Measurements from ENCODE around the gene GPR35. TPM values are rescaled to one million over a fixed set of nuclear protein-coding genes. Genes with fewer than 3 reads are reported as not detected.

GPR35 gene
- total and polyA plus RNA-seq, 4 donors, result 0.30 to 2.4 (median 0.44) TPM

DNA sequence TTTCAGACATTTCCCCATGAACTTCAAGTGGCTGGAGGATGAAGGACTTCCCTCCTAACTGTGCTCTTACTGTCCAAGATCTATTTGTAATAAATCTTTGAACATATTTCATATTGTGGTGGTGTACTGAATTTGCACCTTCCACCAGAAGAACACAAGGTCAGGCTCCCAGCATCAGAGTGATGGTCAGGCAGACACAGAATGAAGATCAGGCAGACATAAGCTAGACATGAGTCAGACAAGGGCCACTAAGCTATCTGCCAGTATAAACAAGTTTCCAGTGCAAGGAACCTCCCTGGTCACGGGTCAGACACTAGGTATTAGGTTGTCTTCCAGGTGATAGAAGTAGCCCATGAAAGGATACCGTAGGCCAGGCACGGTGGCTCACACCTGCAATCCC is 37.4 kb downstream of the GPR35 start:
- TF ChIP-seq GABPA (IDR thresholded peaks at IDR 0.05 in 1 of 2, conservative IDR thresholded peaks at IDR 0.05 in 1 of 2) (no peak), RXRA (IDR thresholded peaks at IDR 0.05) (no peak), FOXA2 (IDR thresholded peaks at IDR 0.05) (no peak), TAF1 (conservative IDR thresholded peaks at IDR 0.05) (no peak), JUND (IDR thresholded peaks at IDR 0.05) (no peak), RAD21 (IDR thresholded peaks at IDR 0.05) (no peak), MAX (IDR thresholded peaks at IDR 0.05) (no peak), HNF4A (conservative IDR thresholded peaks at IDR 0.05) (no peak), NR2F2 (IDR thresholded peaks at IDR 0.05) (no peak)
- TF ChIP-seq, protein P1, sequence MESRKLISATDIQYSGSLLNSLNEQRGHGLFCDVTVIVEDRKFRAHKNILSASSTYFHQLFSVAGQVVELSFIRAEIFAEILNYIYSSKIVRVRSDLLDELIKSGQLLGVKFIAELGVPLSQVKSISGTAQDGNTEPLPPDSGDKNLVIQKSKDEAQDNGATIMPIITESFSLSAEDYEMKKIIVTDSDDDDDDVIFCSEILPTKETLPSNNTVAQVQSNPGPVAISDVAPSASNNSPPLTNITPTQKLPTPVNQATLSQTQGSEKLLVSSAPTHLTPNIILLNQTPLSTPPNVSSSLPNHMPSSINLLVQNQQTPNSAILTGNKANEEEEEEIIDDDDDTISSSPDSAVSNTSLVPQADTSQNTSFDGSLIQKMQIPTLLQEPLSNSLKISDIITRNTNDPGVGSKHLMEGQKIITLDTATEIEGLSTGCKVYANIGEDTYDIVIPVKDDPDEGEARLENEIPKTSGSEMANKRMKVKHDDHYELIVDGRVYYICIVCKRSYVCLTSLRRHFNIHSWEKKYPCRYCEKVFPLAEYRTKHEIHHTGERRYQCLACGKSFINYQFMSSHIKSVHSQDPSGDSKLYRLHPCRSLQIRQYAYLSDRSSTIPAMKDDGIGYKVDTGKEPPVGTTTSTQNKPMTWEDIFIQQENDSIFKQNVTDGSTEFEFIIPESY (IDR thresholded peaks at IDR 0.05), result no peak
- TF ChIP-seq, protein P2, sequence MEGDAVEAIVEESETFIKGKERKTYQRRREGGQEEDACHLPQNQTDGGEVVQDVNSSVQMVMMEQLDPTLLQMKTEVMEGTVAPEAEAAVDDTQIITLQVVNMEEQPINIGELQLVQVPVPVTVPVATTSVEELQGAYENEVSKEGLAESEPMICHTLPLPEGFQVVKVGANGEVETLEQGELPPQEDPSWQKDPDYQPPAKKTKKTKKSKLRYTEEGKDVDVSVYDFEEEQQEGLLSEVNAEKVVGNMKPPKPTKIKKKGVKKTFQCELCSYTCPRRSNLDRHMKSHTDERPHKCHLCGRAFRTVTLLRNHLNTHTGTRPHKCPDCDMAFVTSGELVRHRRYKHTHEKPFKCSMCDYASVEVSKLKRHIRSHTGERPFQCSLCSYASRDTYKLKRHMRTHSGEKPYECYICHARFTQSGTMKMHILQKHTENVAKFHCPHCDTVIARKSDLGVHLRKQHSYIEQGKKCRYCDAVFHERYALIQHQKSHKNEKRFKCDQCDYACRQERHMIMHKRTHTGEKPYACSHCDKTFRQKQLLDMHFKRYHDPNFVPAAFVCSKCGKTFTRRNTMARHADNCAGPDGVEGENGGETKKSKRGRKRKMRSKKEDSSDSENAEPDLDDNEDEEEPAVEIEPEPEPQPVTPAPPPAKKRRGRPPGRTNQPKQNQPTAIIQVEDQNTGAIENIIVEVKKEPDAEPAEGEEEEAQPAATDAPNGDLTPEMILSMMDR (IDR thresholded peaks at IDR 0.05; ENCODE audit: low read depth, low read length, missing input control), result no peak
- TF ChIP-seq, protein P3, sequence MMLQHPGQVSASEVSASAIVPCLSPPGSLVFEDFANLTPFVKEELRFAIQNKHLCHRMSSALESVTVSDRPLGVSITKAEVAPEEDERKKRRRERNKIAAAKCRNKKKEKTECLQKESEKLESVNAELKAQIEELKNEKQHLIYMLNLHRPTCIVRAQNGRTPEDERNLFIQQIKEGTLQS (IDR thresholded peaks at IDR 0.05), result no peak
- TF ChIP-seq, protein P4, sequence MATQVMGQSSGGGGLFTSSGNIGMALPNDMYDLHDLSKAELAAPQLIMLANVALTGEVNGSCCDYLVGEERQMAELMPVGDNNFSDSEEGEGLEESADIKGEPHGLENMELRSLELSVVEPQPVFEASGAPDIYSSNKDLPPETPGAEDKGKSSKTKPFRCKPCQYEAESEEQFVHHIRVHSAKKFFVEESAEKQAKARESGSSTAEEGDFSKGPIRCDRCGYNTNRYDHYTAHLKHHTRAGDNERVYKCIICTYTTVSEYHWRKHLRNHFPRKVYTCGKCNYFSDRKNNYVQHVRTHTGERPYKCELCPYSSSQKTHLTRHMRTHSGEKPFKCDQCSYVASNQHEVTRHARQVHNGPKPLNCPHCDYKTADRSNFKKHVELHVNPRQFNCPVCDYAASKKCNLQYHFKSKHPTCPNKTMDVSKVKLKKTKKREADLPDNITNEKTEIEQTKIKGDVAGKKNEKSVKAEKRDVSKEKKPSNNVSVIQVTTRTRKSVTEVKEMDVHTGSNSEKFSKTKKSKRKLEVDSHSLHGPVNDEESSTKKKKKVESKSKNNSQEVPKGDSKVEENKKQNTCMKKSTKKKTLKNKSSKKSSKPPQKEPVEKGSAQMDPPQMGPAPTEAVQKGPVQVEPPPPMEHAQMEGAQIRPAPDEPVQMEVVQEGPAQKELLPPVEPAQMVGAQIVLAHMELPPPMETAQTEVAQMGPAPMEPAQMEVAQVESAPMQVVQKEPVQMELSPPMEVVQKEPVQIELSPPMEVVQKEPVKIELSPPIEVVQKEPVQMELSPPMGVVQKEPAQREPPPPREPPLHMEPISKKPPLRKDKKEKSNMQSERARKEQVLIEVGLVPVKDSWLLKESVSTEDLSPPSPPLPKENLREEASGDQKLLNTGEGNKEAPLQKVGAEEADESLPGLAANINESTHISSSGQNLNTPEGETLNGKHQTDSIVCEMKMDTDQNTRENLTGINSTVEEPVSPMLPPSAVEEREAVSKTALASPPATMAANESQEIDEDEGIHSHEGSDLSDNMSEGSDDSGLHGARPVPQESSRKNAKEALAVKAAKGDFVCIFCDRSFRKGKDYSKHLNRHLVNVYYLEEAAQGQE (IDR thresholded peaks at IDR 0.05), result no peak
- H3K27ac ChIP-seq (ENCODE audit: low read depth in 1 of 2, low read length in 2 of 2), result no peak overlapping the region
- H3K4me1 ChIP-seq (ENCODE audit: control insufficient read depth in 4 of 4, insufficient read depth in 4 of 4, low read length in 3 of 4), result no peaks in the 10 kb centered on the region
- H3K9ac ChIP-seq (ENCODE audit: low read depth in 1 of 2, low read length in 2 of 2), result no peak overlapping the region
- H3K27me3 ChIP-seq (ENCODE audit: control insufficient read depth in 4 of 4, insufficient read depth in 4 of 4, low read length in 3 of 4), result no peaks in the 10 kb centered on the region
- no peaks in the 10 kb centered on the region for H3K36me3 ChIP-seq (ENCODE audit: control insufficient read depth in 4 of 4, insufficient read depth in 3 of 4, low read depth in 1 of 4, low read length in 3 of 4)
- no peak overlapping the region for H3K4me3 ChIP-seq (ENCODE audit: low read depth in 1 of 3, low read length in 3 of 3)
- 77% methylated on average over 3 of the region's 3 CpGs for WGBS
- H3K9me3 ChIP-seq (ENCODE audit: control insufficient read depth in 4 of 4, low read length in 3 of 4), result peaks cover 2 to 15% (median 3%) of the 10 kb centered on the region in 4 donors
- no peak for DNase-seq (ENCODE audit: low spot score)

- WGBS, result 72% methylated on average over 6 of the region's 6 CpGs
- Histone ChIP-seq H3K9me3 (ENCODE audit: control insufficient read depth in 4 of 4, low read length in 3 of 4) (peaks cover 2 to 15% (median 3%) of the 10 kb centered on the region in 4 donors), H3K4me3 (ENCODE audit: low read depth in 1 of 3, low read length in 3 of 3) (no peak overlapping the region), H3K9ac (ENCODE audit: low read depth in 1 of 2, low read length in 2 of 2) (no peak overlapping the region), H3K27me3 (ENCODE audit: control insufficient read depth in 4 of 4, insufficient read depth in 4 of 4, low read length in 3 of 4) (no peaks in the 10 kb centered on the region), H3K36me3 (ENCODE audit: control insufficient read depth in 4 of 4, insufficient read depth in 3 of 4, low read depth in 1 of 4, low read length in 3 of 4) (no peaks in the 10 kb centered on the region), H3K4me1 (ENCODE audit: control insufficient read depth in 4 of 4, insufficient read depth in 4 of 4, low read length in 3 of 4) (no peaks in the 10 kb centered on the region), H3K27ac (ENCODE audit: low read depth in 1 of 2, low read length in 2 of 2) (no peak overlapping the region)
- no peak for TF ChIP-seq RAD21 (IDR thresholded peaks at IDR 0.05)
- TF ChIP-seq FOXA2 (IDR thresholded peaks at IDR 0.05), result no peak
- TF ChIP-seq SP1 (IDR thresholded peaks at IDR 0.05), result no peak
- TF ChIP-seq RXRA (IDR thresholded peaks at IDR 0.05), result no peak
- TF ChIP-seq NR2F2 (IDR thresholded peaks at IDR 0.05), result no peak
- no peak for TF ChIP-seq FOXA1 (IDR thresholded peaks at IDR 0.05)
- no peak for TF ChIP-seq HNF4G (IDR thresholded peaks at IDR 0.05)
- TF ChIP-seq JUND (IDR thresholded peaks at IDR 0.05), result no peak
- TF ChIP-seq, protein P1 (IDR thresholded peaks at IDR 0.05), result no peak
- DNase-seq (ENCODE audit: low spot score), result no peak
Measured at GRCh38 chr2:240663546-240664190, 38.4 kb downstream of the GPR35 start.
